ENCODE results near the gene DAAM2. TPM values are rescaled to one million over a fixed set of nuclear protein-coding genes. Genes with fewer than 3 reads are reported as not detected.

The DAAM2 gene
- polyA plus RNA-seq, 1 of the 3 experiments (the other 2 are of a cell fraction): 0.20 TPM

- no peaks in the 10 kb centered on the region for H3F3A ChIP-seq (replicated peaks; ENCODE audit: insufficient read depth)
- H3K9me3 ChIP-seq: no peaks in the 10 kb centered on the region
- 42% methylated on average over 3 of the region's 3 CpGs for whole genome bisulfite sequencing (ENCODE audit: low lambda C conversion rate)
- no peak for DNase-seq
- H2AFZ ChIP-seq (ENCODE audit: low read depth): no peak overlapping the region
- H3K36me3 ChIP-seq (replicated peaks in 1 of 2; ENCODE audit: control insufficient read depth in 1 of 2, insufficient read depth in 2 of 2, low read length in 1 of 2): no peaks in the 10 kb centered on the region
- H3K9ac ChIP-seq: no peak overlapping the region
- no peak for TF ChIP-seq NRF1 (IDR thresholded peaks at IDR 0.05; ENCODE audit: low read depth, low read length)
- TF ChIP-seq FOXJ3 (CRISPR knock-in tag; IDR thresholded peaks at IDR 0.05): no peak
- no peak for TF ChIP-seq MAX (IDR thresholded peaks at IDR 0.05; ENCODE audit: low read depth)
- no peaks in the 10 kb centered on the region for H3K9me2 ChIP-seq
- H3K79me2 ChIP-seq (ENCODE audit: insufficient read depth): no peaks in the 10 kb centered on the region
- CTCF ChIA-PET: interaction anchor here (0.6 to 1.4 kb wide), 2 partner anchors 8 to 442 kb away, joined by 3 read pairs; no protein-coding TSS in a partner anchor
- no peak overlapping the region for H3K4me3 ChIP-seq (ENCODE audit: low read depth in 2 of 2, low read length in 1 of 2)
- no peaks in the 10 kb centered on the region for H4K20me1 ChIP-seq (ENCODE audit: insufficient read depth)
- H3K27ac ChIP-seq (ENCODE audit: low read depth in 2 of 2, low read length in 1 of 2): no peak overlapping the region
- POLR2A ChIA-PET: no interaction called here
- H3K4me2 ChIP-seq: no peak overlapping the region
- peaks cover 0 to 3% of the 10 kb centered on the region in 2 experiments; a peak in 1 of 4 replicates for H3K4me1 ChIP-seq (ENCODE audit: control insufficient read depth in 1 of 2, insufficient read depth in 2 of 2, low read depth in 1 of 2, low read length in 1 of 2)
- H3K27me3 ChIP-seq (ENCODE audit: insufficient read depth): peaks cover 6% of the 10 kb centered on the region
These were observed 11.7 kb downstream of the DAAM2 start for GRCh38 chr6:39803872-39804271.

GRCh38 chr6:39804466-39805065 is 12.4 kb downstream of the DAAM2 start:
- no peak overlapping the region for H2AFZ ChIP-seq (ENCODE audit: low read depth)
- H3K4me1 ChIP-seq (ENCODE audit: control insufficient read depth in 1 of 2, insufficient read depth in 2 of 2, low read depth in 1 of 2, low read length in 1 of 2): peaks cover 0 to 3% of the 10 kb centered on the region in 2 experiments; a peak in 1 of 4 replicates
- no peak overlapping the region for H3K27ac ChIP-seq (ENCODE audit: low read depth in 2 of 2, low read length in 1 of 2)
- H3K4me2 ChIP-seq: no peak overlapping the region
- H3K36me3 ChIP-seq (replicated peaks in 1 of 2; ENCODE audit: control insufficient read depth in 1 of 2, insufficient read depth in 2 of 2, low read length in 1 of 2): no peaks in the 10 kb centered on the region
- no peak overlapping the region for H3K4me3 ChIP-seq (ENCODE audit: low read depth in 2 of 2, low read length in 1 of 2)
- DNase-seq: no peak
- H3F3A ChIP-seq (replicated peaks; ENCODE audit: insufficient read depth): no peaks in the 10 kb centered on the region
- peaks cover 6% of the 10 kb centered on the region for H3K27me3 ChIP-seq (ENCODE audit: insufficient read depth)
- WGBS (ENCODE audit: low lambda C conversion rate): 63% methylated on average over 5 of the region's 5 CpGs
- no peaks in the 10 kb centered on the region for H3K9me3 ChIP-seq
- H3K9ac ChIP-seq: no peak overlapping the region
- no peaks in the 10 kb centered on the region for H3K79me2 ChIP-seq (ENCODE audit: insufficient read depth)
- no peaks in the 10 kb centered on the region for H3K9me2 ChIP-seq
- POLR2A ChIA-PET: no interaction called here
- TF ChIP-seq FOXM1 (IDR thresholded peaks at IDR 0.05; ENCODE audit: low read depth) (no peak), NRF1 (IDR thresholded peaks at IDR 0.05; ENCODE audit: low read depth, low read length) (no peak), JUND (IDR thresholded peaks at IDR 0.05) (no peak), CHD2 (IDR thresholded peaks at IDR 0.05; ENCODE audit: low read length, partially characterized antibody) (no peak), RXRA (IDR thresholded peaks at IDR 0.05; ENCODE audit: borderline replicate concordance, low read depth) (no peak), RAD21 (IDR thresholded peaks at IDR 0.05; ENCODE audit: low read length) (no peak), TEAD4 (IDR thresholded peaks at IDR 0.05; ENCODE audit: borderline replicate concordance, insufficient read depth) (no peak), SIN3A (IDR thresholded peaks at IDR 0.05; ENCODE audit: borderline replicate concordance, low read depth, low read length) (no peak), EZH2phosphoT487 (IDR thresholded peaks at IDR 0.05; ENCODE audit: borderline replicate concordance, low read depth) (no peak), CTCF (IDR thresholded peaks at IDR 0.05) (no peak), NFIC (IDR thresholded peaks at IDR 0.05; ENCODE audit: borderline replicate concordance) (no peak)
- TF ChIP-seq, protein P1, sequence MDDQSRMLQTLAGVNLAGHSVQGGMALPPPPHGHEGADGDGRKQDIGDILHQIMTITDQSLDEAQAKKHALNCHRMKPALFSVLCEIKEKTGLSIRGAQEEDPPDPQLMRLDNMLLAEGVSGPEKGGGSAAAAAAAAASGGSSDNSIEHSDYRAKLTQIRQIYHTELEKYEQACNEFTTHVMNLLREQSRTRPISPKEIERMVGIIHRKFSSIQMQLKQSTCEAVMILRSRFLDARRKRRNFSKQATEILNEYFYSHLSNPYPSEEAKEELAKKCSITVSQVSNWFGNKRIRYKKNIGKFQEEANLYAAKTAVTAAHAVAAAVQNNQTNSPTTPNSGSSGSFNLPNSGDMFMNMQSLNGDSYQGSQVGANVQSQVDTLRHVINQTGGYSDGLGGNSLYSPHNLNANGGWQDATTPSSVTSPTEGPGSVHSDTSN (IDR thresholded peaks at IDR 0.05): no peak
- TF ChIP-seq, protein P2, sequence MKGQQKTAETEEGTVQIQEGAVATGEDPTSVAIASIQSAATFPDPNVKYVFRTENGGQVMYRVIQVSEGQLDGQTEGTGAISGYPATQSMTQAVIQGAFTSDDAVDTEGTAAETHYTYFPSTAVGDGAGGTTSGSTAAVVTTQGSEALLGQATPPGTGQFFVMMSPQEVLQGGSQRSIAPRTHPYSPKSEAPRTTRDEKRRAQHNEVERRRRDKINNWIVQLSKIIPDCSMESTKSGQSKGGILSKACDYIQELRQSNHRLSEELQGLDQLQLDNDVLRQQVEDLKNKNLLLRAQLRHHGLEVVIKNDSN (IDR thresholded peaks at IDR 0.05; ENCODE audit: borderline replicate concordance, low read depth): no peak
- no peaks in the 10 kb centered on the region for H4K20me1 ChIP-seq (ENCODE audit: insufficient read depth)
- CTCF ChIA-PET: interaction anchor here (0.6 to 1.4 kb wide), 3 partner anchors 9 to 442 kb away, joined by 3 read pairs; no protein-coding TSS in a partner anchor
